GM18526 (cell line): ENCODE measurements around the gene TTC3.

Source experiments
- POLR2A ChIP-seq: IDR thresholded peaks from 3 replicates; pipeline ENCODE4 v1.6.1; 2011; ENCODE audit not compliant: insufficient read length; ENCODE audit errors: extremely low read depth

Gene TTC3

GRCh38 chr21:37118187-37118826 is 45.3 kb downstream of the TTC3 start:
- TF ChIP-seq POLR2A: no peak

GRCh38 chr21:37119421-37120218 is 46.6 kb downstream of the TTC3 start:
- TF ChIP-seq POLR2A: no peak

- no peak for TF ChIP-seq POLR2A
These were observed 55.0 kb downstream of the TTC3 start for GRCh38 chr21:37128076-37128475.

GRCh38 chr21:37130971-37131370 is 57.9 kb downstream of the TTC3 start:
- no peak for TF ChIP-seq POLR2A

GRCh38 chr21:37136261-37136660 is 63.2 kb downstream of the TTC3 start:
- no peak for TF ChIP-seq POLR2A

GRCh38 chr21:37136744-37137143 is 63.7 kb downstream of the TTC3 start:
- no peak for TF ChIP-seq POLR2A

- no peak for TF ChIP-seq POLR2A
These were observed 66.1 kb downstream of the TTC3 start for GRCh38 chr21:37139154-37139553.

- TF ChIP-seq POLR2A: no peak
These were observed 66.8 kb downstream of the TTC3 start for GRCh38 chr21:37139902-37140301.

- no peak for TF ChIP-seq POLR2A
These were observed 72.6 kb downstream of the TTC3 start for GRCh38 chr21:37145635-37146111.

- no peak for TF ChIP-seq POLR2A
These were observed 73.5 kb downstream of the TTC3 start for GRCh38 chr21:37146320-37147235.

GRCh38 chr21:37149411-37149810 is 76.4 kb downstream of the TTC3 start:
- no peak for TF ChIP-seq POLR2A

GRCh38 chr21:37153196-37153934 is 80.3 kb downstream of the TTC3 start:
- no peak for TF ChIP-seq POLR2A

GRCh38 chr21:37153935-37154350 is 80.9 kb downstream of the TTC3 start:
- TF ChIP-seq POLR2A: no peak

- TF ChIP-seq POLR2A: no peak
These were observed 82.1 kb downstream of the TTC3 start for GRCh38 chr21:37155186-37155585.

GRCh38 chr21:37157938-37158337 is 84.9 kb downstream of the TTC3 start:
- TF ChIP-seq POLR2A: no peak

GRCh38 chr21:37159053-37159776 is 86.2 kb downstream of the TTC3 start:
- no peak for TF ChIP-seq POLR2A
